COLO668 (cell line): Measurements from ENCODE around the gene TTLL10.
"Not testable (repeated sequence)": the region's sequence is repeated elsewhere in the genome, so short reads cannot be mapped to it uniquely, and the experiment has no call there.

Experiments
- DNase-seq: peaks from one replicate; lab custom pipeline; 2025; ENCODE audit not compliant: unreplicated experiment; lab: John Stamatoyannopoulos, UW

TTLL10 gene

DNA sequence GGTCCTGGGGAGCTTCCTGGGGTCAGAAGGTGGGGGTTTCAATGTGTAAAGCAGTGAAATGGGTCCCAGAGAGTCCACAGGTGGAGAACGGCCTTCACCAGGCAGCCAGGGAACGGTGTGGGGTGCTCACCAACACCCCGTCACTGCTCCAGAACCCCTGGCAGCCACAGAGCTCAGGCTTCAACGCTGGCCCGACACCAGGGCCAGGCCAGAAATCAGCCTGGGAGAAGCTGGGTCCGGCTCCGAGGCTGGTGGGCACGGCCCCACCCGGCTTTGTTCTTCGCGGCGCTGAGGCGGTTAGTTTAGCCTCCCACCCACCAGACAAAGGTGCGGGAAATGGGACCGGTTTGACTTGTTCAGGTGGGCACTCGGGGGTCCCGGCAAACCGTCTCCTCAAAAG lies 33.0 kb upstream of the TTLL10 start:
- DNase-seq, result no peak

GRCh38 chr1:1141244-1141910 lies 32.3 kb upstream of the TTLL10 start:
- no peak for DNase-seq

DNA sequence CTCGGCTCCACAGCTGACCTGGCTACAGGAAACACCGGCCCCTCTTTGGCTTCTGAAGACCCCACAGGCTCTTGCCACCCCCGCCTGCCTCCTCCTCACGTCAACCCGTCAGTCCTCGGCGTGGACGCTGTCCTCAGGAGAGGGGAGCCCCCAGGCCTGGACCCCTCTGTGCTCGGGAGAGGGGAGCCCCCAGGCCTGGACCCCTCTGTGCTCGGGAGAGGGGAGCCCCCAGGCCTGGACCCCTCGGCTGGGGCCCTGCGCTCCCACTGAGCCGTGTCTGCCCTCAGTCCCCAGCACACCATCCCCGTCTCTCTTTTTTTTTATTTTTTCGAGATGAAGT lies 31.8 kb upstream of the TTLL10 start:
- no peak for DNase-seq

- not testable (repeated sequence) for DNase-seq
Measured at GRCh38 chr1:1142352-1142751, 31.3 kb upstream of the TTLL10 start.

DNA sequence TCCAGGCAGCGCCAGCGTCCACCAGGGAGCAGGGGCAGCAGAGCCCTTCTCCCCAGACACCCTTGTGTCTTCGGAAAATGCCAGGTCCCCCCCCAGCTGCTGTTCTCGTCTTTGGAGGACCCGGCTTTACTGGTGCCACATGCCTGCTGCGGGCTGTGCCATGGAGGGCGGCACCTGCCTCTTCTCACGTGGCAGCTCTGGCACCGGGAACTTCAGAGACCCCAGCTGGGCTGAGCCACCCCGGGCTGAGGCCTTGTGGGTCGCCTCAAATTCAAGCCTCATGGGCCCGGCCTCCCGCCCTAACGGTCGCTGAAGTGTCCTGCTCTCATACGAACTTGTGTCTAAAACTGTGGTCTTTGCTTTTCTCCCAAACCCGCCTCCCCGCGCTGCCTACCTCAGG lies 30.8 kb upstream of the TTLL10 start:
- DNase-seq, result no peak

GRCh38 chr1:1143636-1144035 lies 30.0 kb upstream of the TTLL10 start:
- DNase-seq, result no peak

DNA sequence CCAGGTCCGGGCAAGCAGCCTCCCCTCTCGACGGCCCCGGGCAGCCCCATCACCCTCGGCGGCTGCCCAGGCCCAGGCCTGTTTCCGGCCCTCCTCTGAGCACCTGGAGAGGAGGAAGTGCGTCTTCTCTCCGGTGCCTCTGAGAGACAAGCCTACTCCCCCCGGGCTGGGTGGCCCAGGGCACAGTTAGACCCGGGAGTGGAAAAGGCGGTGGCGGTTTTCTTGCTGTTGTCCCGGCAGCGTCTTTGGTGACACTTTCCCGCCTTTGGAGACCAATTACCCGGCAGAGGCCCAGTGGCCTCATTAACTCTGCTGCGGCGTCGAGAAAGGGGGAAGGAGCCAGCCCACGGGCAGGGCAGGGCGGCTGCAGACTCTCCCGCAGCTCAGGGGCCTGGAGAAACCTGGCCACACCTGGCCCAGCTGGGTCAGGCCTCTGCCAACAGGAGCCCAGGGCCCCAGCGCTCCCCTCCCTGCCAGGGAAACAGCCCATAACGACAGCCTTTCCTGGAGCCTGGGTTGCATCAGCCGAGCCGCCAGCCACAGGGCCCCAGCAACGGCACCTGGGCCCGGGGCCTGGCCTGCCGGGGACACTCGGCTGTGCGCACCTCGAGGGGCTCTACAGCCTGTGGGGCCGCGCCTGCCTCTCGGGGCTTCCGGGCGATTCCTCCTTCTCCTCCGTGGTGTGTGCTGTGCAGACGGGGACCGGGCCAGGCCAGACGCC lies 29.4 kb upstream of the TTLL10 start:
- DNase-seq, result peak; percentile 97

GRCh38 chr1:1144843-1145546 lies 28.7 kb upstream of the TTLL10 start:
- peak; percentile 92 for DNase-seq

- no peak for DNase-seq
Measured at GRCh38 chr1:1145547-1145914, 28.1 kb upstream of the TTLL10 start.

GRCh38 chr1:1146026-1146425 lies 27.7 kb upstream of the TTLL10 start:
- DNase-seq, result no peak

DNA sequence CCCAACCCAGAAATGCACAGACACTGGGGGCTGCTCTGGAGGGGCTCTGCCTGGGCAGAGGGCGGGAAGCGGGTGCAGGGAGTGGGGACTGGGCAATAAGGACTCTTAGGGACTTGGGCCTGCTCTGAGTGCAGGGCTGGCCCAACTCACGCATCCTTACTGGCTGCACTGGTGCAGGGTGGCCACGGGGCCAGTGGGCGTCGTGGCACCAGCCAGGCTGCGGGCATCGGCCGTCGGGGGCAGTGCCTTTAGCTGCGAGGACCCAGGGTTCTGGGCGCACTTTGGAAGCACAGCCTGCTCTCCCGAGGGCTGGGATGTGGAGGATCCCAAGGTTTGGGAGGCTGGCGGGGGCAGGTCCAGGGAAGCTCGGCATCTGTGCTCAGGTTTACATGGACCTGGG lies 27.1 kb upstream of the TTLL10 start:
- no peak for DNase-seq

GRCh38 chr1:1148061-1148460 lies 25.6 kb upstream of the TTLL10 start:
- no peak for DNase-seq

GRCh38 chr1:1148569-1148968 lies 25.1 kb upstream of the TTLL10 start:
- no peak for DNase-seq

DNA sequence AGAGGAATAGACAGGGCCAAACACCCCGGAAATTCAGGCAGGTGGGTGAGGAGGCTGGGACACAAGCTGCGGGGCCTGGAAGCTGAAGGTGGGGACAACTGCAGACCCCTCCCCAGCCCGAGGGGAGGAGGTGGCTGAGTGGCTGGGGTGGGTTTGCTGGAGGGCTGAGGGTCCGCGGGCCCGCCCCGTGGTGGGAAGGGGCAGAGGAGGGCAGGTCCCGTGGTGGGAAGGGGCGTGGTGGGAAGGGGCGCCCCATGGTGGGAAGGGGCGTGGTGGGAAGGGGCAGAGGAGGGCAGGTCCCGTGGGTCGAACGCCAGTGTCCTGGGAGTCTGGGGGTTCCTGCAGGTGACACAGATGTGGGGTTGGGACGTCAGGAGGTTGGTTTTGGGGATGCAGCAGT lies 24.3 kb upstream of the TTLL10 start:
- DNase-seq, result no peak

DNA sequence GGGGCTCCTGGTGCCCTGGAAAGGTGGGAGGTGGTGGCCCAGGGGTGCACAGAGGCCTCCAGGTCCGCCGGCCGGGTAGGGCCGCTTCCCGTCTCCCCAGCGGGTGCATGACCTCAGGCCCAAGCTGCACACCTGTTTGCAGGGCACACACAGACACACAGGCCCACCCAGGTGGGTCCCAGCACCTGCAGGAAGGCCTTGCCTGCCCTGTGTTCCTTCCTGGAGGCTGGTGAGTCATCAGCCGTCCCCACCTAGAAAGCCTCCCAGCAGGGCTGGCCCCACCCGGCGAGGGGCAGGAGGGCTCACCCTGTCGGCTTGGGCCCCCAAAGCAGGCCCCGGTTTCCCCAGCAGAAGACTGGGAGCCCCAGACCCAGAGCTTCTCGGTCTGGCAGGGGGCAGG lies 23.6 kb upstream of the TTLL10 start:
- peak; percentile 96 for DNase-seq

DNA sequence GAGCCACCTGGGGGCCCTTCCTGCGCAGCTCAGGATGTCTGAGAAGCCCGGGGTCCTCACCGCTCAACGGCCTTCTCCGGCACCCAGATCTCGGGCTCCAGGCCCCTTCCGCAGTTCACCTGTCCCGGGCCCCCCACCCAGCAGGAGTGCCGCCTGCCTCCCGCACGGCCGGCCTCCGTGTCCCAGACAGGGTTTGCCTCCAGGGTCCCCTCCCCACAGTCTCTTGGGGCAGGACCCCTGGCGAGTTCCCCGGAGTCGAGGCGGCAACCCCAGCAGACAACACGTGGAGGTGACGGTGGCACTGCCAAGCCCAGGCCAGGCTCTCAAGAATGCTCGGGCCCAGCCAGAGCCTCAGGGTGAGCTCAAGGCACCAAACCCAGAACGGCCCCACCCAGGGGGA lies 22.4 kb upstream of the TTLL10 start:
- DNase-seq, result no peak

GRCh38 chr1:1152431-1152830 lies 21.2 kb upstream of the TTLL10 start:
- DNase-seq, result not testable (repeated sequence)

GRCh38 chr1:1153215-1153614 lies 20.5 kb upstream of the TTLL10 start:
- DNase-seq, result not testable (repeated sequence)

DNA sequence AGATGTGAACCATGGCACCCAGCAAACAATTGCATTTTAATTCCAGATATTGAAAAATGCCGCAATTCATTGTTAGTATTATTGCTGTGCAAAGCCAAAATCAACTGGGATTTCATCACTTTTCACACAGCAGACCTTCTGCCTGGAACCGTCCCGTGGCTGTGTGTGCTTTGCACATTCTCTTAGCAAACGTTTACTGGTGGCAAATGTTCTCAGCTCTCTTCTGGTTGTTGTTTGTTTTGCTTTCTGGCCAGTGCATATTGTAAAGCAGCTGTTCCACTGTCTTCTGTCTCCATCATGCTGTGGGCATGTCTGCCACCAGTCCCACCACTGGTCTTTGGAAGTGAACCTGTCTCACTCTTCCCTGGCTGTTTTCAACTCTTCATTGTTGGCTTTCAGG lies 19.8 kb upstream of the TTLL10 start:
- no peak for DNase-seq

GRCh38 chr1:1155258-1155657 lies 18.4 kb upstream of the TTLL10 start:
- DNase-seq, result no peak

DNA sequence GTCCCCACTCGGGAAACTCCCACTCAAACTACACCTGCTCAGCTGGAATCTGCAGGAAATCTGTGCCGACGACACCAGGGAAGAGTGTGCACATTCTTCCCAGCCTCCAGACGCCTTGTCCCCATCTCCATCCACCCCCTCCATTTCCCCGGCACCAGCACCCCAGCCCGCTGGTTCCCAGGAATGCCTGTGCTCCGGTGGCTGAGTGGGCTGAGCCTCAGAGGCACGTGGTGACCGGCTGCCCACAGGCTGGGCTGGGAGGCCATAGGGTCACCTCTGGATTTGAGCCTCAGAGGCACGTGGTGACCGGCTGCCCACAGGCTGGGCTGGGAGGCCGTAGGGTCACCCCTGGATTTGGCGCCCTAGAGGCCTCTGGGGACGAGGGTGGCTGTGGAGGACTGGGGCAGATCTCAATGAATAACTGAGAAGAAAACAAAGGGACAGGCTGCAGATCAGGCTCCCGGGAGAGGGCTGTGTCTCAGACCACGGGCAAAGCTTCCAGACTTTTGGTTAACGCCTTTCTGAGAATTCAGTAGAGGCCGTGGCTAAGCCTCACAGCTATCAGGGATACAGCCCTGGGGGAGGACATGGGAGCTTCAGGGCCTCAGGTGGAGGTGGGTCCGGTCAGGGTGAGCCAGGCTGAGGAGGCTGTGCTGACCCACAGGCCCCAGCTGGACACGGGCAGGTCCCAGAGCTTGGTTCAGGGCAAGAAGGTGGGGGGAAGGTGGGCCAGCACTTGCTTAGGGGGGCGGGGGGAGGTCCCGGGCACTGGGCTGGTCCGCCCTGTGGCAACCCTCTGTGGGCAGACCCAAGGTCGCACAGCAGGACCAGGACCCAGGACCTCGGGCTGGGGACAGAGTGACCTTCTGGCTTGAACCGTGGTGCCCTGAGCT lies 17.3 kb upstream of the TTLL10 start:
- no peak for DNase-seq

DNA sequence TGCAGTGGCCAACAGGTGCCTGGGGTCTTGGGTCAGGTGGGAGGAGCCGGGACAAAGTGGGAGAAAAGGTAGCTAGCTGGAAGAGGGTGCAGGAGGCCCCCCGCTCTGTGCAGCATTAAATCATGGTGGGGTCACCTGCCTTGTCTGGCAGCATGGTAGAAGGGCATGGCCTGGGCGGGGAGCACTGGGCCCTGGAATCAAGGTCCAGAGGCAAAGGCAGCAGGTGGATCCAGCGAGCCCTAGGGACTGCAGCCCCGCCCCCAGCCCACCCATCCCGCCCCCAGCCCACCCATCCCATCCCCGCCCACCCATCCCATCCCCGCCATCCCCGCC lies 16.7 kb upstream of the TTLL10 start:
- DNase-seq, result no peak
